ENCODE measurements around the gene IDE.
A peak's percentile ranks its signal among the peaks of the same experiment; 100 is the strongest.

IDE gene

GRCh38 chr10:92420546-92421275, 153.2 kb downstream of the IDE start:
- Histone ChIP-seq H3K4me1 (ENCODE audit: low read length) (peaks cover 8% of the 10 kb centered on the region; the same call in 1 of the 2 replicates), H3K9ac (ENCODE audit: low read length) (no peak overlapping the region), H3K27me3 (replicated peaks; ENCODE audit: insufficient read depth, low read length) (no peaks in the 10 kb centered on the region), H3K4me2 (ENCODE audit: low read depth, low read length) (peak overlapping the region; percentile 25), H4K20me1 (ENCODE audit: insufficient read depth, low read length) (no peaks in the 10 kb centered on the region), H3K36me3 (replicated peaks; ENCODE audit: insufficient read depth, low read length) (no peaks in the 10 kb centered on the region), H3K79me2 (ENCODE audit: low read length) (no peaks in the 10 kb centered on the region), H3K4me3 (ENCODE audit: low read length) (no peak overlapping the region), H3K27ac (ENCODE audit: low read length) (no peak overlapping the region), H2AFZ (ENCODE audit: low read length) (peak overlapping the region; percentile 52; the same call in 1 of the 2 replicates), H3K9me2 (replicated peaks; ENCODE audit: insufficient read depth, low read length) (no peaks in the 10 kb centered on the region), H3F3A (ENCODE audit: insufficient read depth, low read length) (no peaks in the 10 kb centered on the region), H3K9me3 (replicated peaks; ENCODE audit: insufficient read depth, low read length) (no peaks in the 10 kb centered on the region)
- no peak for TF ChIP-seq CTCF (IDR thresholded peaks at IDR 0.05; ENCODE audit: low read length)
- TF ChIP-seq EZH2 (optimal IDR thresholded peaks at IDR 0.05; ENCODE audit: low read depth, low read length): no peak
- no peak for TF ChIP-seq EZH2phosphoT487 (IDR thresholded peaks at IDR 0.05; ENCODE audit: low read length)
- DNase-seq: no peak

GRCh38 chr10:92419740-92420545, 153.9 kb downstream of the IDE start:
- H2AFZ ChIP-seq (ENCODE audit: low read length): no peak overlapping the region
- H3K79me2 ChIP-seq (ENCODE audit: low read length): no peaks in the 10 kb centered on the region
- H3K27ac ChIP-seq (ENCODE audit: low read length): no peak overlapping the region
- H3K9me2 ChIP-seq (replicated peaks; ENCODE audit: insufficient read depth, low read length): no peaks in the 10 kb centered on the region
- H4K20me1 ChIP-seq (ENCODE audit: insufficient read depth, low read length): no peaks in the 10 kb centered on the region
- TF ChIP-seq CTCF (IDR thresholded peaks at IDR 0.05; ENCODE audit: low read length): no peak
- TF ChIP-seq EZH2phosphoT487 (IDR thresholded peaks at IDR 0.05; ENCODE audit: low read length): no peak
- TF ChIP-seq EZH2 (optimal IDR thresholded peaks at IDR 0.05; ENCODE audit: low read depth, low read length): no peak
- no peaks in the 10 kb centered on the region for H3K9me3 ChIP-seq (replicated peaks; ENCODE audit: insufficient read depth, low read length)
- no peak overlapping the region for H3K9ac ChIP-seq (ENCODE audit: low read length)
- H3K4me2 ChIP-seq (ENCODE audit: low read depth, low read length): peak overlapping the region; percentile 25; the same call in 1 of the 2 replicates
- no peak overlapping the region for H3K4me3 ChIP-seq (ENCODE audit: low read length)
- peaks cover 8% of the 10 kb centered on the region; the same call in 1 of the 2 replicates for H3K4me1 ChIP-seq (ENCODE audit: low read length)
- no peaks in the 10 kb centered on the region for H3K36me3 ChIP-seq (replicated peaks; ENCODE audit: insufficient read depth, low read length)
- no peaks in the 10 kb centered on the region for H3K27me3 ChIP-seq (replicated peaks; ENCODE audit: insufficient read depth, low read length)
- no peaks in the 10 kb centered on the region for H3F3A ChIP-seq (ENCODE audit: insufficient read depth, low read length)
- no peak for DNase-seq

GRCh38 chr10:92418891-92419290, 155.0 kb downstream of the IDE start:
- H3K9me2 ChIP-seq (replicated peaks; ENCODE audit: insufficient read depth, low read length): no peaks in the 10 kb centered on the region
- H3K27ac ChIP-seq (ENCODE audit: low read length): no peak overlapping the region
- H4K20me1 ChIP-seq (ENCODE audit: insufficient read depth, low read length): no peaks in the 10 kb centered on the region
- H3K9me3 ChIP-seq (replicated peaks; ENCODE audit: insufficient read depth, low read length): no peaks in the 10 kb centered on the region
- TF ChIP-seq EZH2 (optimal IDR thresholded peaks at IDR 0.05; ENCODE audit: low read depth, low read length) (no peak), EZH2phosphoT487 (IDR thresholded peaks at IDR 0.05; ENCODE audit: low read length) (no peak), CTCF (IDR thresholded peaks at IDR 0.05; ENCODE audit: low read length) (no peak)
- no peaks in the 10 kb centered on the region for H3K27me3 ChIP-seq (replicated peaks; ENCODE audit: insufficient read depth, low read length)
- no peak overlapping the region for H3K4me3 ChIP-seq (ENCODE audit: low read length)
- H3K36me3 ChIP-seq (replicated peaks; ENCODE audit: insufficient read depth, low read length): no peaks in the 10 kb centered on the region
- peaks cover 8% of the 10 kb centered on the region; the same call in 1 of the 2 replicates for H3K4me1 ChIP-seq (ENCODE audit: low read length)
- H3K4me2 ChIP-seq (ENCODE audit: low read depth, low read length): no peak overlapping the region
- no peaks in the 10 kb centered on the region for H3F3A ChIP-seq (ENCODE audit: insufficient read depth, low read length)
- no peak overlapping the region for H3K9ac ChIP-seq (ENCODE audit: low read length)
- no peaks in the 10 kb centered on the region for H3K79me2 ChIP-seq (ENCODE audit: low read length)
- DNase-seq: no peak
- H2AFZ ChIP-seq (ENCODE audit: low read length): no peak overlapping the region
